Large intestine (tissue), 3 donors: ENCODE measurements around the gene GRIA1. TPM values are rescaled to one million over a fixed set of nuclear protein-coding genes. Genes with fewer than 3 reads are reported as not detected.

Source experiments
- DNase-seq, 2 donors: peaks; one replicate each; pipeline versions ENCODE4 v3.0.0 to v3.0.0-alpha.2; 2013
- H3K27ac ChIP-seq: one replicate; pipeline ENCODE4 v1.5.1; 2013; ENCODE audit warnings: low read length
- H3K27me3 ChIP-seq: 2 replicates; pipeline ENCODE4 v1.6.1; 2013; ENCODE audit warnings: low read length; ENCODE audit not compliant: control insufficient read depth, insufficient read depth
- H3K36me3 ChIP-seq: 2 replicates; pipeline ENCODE4 v1.6.1; 2013; ENCODE audit warnings: low read length; ENCODE audit not compliant: control insufficient read depth, insufficient read depth
- H3K4me1 ChIP-seq: one replicate; pipeline ENCODE4 v1.6.1; 2013; ENCODE audit warnings: low read length; ENCODE audit not compliant: control insufficient read depth, insufficient read depth
- H3K4me3 ChIP-seq: one replicate; pipeline ENCODE4 v1.5.1; 2013; ENCODE audit warnings: low read length
- H3K9me3 ChIP-seq: one replicate; pipeline ENCODE4 v1.6.1; 2013; ENCODE audit warnings: mild to moderate bottlenecking, low read depth, low read length, moderate library complexity; ENCODE audit not compliant: control insufficient read depth
- WGBS: methylation state at CpG from one replicate; pipeline ENCODE4 v1.1.5; 2013; ENCODE audit warnings: low lambda C conversion rate; ENCODE audit not compliant: insufficient coverage; 5-methylcytosine and 5-hydroxymethylcytosine counted together
- polyA plus RNA-seq: library from polyadenylated mRNA; unstranded; fragments of 120-200 nt; gene quantifications from one replicate; pipeline ENCODE4 v1.2.1, GENCODE V29; 2013

Gene GRIA1
- polyA plus RNA-seq, 1 donor: 0.93 TPM

DNA sequence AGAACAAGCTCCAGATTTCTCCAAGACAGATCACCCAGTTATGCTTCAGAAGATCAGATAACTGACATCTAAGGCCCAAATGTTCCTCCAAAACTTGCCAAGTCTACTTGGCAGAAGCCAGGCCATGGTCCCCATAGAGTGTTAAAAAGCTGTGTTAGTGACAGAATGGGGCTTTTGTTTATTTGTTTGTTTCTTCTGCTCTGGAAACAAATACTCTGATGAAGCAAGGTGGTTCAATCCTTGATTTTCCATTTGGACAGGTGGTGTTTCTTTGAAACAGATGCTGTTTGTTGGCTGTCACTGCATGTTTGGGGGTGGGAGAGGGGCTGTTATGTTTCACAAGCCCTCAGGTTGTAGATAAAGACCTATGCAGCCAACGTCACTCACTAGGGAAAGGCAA lies 284.2 kb downstream of the GRIA1 start:
- no peak overlapping the region for H3K27ac ChIP-seq
- no peak overlapping the region for H3K4me3 ChIP-seq
- DNase-seq: no peak
- WGBS: no CpG with 5 or more reads among the region's 1 CpG
- H3K36me3 ChIP-seq: no peaks in the 10 kb centered on the region
- no peaks in the 10 kb centered on the region for H3K4me1 ChIP-seq
- H3K27me3 ChIP-seq: no peaks in the 10 kb centered on the region
- H3K9me3 ChIP-seq: no peaks in the 10 kb centered on the region

DNA sequence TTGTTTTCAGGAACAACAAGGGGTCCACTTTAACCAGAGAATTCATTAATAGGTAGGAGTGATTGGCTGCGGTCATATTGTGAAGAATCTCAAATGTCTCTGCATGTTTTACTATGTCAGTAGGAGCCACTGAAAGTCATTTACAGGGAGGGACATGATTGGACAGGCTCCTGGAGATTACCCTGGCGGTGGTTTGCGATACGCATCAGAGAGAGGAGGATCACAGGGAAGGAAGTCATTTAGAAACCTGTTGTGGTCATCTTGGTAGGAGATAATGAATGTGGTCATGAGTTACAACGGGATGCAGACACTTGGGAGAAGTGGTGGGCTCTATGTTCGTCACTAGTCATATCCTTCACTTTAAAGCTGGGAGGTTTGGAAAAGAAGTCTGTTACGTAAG lies 285.5 kb downstream of the GRIA1 start:
- H3K4me3 ChIP-seq: no peak overlapping the region
- DNase-seq: no peak
- no CpG with 5 or more reads among the region's 7 CpGs for WGBS

DNA sequence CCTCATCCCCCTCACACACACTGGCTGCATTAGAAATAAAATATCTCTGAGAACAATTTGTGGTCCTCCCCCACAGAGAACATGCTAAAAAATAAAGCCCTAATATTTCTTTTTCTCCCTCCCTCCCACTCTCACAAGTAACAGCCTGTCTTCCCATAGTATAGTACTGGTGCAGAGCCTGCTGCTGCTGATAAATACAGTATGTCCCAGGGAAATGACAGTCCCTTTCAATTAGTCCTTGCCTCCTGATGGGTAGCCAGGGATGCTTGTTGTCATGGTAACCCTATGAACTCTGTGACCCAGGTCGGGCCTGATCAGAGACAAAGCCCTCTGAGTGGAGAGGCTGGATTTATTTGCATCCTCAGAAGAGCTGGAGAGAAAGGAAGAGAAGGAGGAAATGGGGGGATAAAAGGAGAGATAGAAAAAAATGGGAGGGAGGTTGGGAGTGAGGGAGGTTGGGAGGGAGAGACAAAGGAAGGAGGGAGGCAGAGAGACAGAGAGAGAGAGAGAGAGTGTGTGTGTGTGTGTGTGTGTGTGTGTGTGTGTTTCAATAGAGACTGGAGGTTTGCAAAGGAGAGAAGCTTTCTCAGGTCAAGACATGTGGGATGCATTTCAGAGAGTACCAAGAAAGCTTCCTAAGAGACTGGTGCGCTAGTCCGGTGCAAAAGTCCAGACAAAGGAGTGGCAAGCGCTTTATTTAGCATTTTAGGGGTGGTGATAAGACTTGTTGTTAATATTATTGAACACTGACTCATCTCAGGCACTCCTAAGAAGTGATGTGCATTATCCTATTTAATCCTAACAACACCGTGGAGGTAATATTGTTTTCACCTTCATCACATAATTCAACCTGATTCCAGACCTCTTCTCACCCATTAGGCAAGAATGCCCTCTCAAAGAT lies 287.5 kb downstream of the GRIA1 start:
- Histone ChIP-seq H3K9me3 (no peaks in the 10 kb centered on the region), H3K27me3 (no peaks in the 10 kb centered on the region), H3K4me1 (no peaks in the 10 kb centered on the region), H3K27ac (no peak overlapping the region), H3K4me3 (no peak overlapping the region), H3K36me3 (no peaks in the 10 kb centered on the region)
- WGBS: no CpG with 5 or more reads among the region's 5 CpGs
- DNase-seq: no peak

More for the DNA sequence above, 285.5 kb downstream of the GRIA1 start:
- Histone ChIP-seq H3K27ac (no peak overlapping the region), H3K4me1 (no peaks in the 10 kb centered on the region), H3K36me3 (no peaks in the 10 kb centered on the region), H3K9me3 (no peaks in the 10 kb centered on the region), H3K27me3 (no peaks in the 10 kb centered on the region)

DNA sequence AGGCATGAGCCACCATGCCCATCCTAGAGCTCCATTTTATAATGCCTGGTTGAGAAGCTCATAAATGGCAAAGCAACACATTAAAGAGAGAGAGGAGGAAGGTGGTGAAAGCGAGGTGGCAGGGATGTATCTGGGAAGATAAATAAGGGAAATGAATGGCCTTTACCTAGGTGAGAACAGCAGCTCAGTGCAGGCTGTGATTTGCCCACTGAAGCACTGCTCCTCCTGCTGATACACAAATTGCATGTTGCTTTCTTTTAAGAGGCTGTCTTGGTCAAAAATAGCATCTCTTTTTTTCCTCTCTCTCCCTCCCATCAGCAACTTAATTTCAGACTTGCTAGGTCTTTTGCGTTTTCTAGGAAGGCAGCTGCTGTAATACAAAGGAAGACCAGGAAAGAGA lies 289.4 kb downstream of the GRIA1 start:
- Histone ChIP-seq H3K27me3 (no peaks in the 10 kb centered on the region), H3K4me3 (no peak overlapping the region), H3K27ac (no peak overlapping the region), H3K9me3 (no peaks in the 10 kb centered on the region), H3K4me1 (no peaks in the 10 kb centered on the region), H3K36me3 (no peaks in the 10 kb centered on the region)
- no peak for DNase-seq
- 75% methylated on average over 2 of the region's 2 CpGs for WGBS

DNA sequence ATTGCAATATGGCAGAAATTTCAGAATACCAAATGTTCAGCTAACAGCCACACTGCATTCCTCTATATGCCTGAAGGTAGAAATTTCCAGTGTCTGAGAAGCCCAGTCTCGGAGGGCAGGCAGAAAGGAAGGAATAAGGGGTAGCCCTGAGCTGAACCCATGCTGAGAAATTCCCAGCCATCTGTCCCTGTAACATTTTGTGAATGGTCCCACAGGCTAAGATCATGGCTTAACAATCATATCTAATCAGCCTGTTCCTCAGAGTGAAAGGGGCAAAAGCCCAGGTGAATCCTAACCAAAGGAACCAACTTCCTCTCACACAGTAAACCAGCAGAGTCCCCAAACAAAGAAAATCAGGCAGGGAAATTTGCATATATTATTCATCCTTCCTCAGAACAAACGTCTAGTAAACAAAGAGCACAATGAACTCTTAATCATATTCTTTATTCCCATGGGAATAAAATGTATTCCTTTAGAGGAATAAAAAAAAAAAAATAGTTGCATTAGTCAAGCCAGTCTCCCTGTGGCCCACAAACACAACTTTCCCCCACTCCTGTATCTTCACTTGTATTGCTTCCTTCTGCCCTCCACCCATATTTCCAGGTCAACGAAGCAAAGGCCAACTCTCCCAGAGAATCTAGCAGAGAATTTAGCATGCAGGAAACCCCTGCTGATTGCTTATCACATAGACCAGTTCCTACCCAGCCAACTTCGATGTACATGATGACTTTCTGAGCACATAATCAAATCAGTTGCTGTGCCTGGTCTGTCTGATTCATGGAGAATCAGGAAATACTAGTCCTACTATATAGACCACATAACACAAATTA lies 290.6 kb downstream of the GRIA1 start:
- Histone ChIP-seq H3K27ac (no peak overlapping the region), H3K27me3 (no peaks in the 10 kb centered on the region), H3K4me1 (no peaks in the 10 kb centered on the region), H3K36me3 (no peaks in the 10 kb centered on the region), H3K4me3 (no peak overlapping the region), H3K9me3 (no peaks in the 10 kb centered on the region)
- DNase-seq: no peak
- WGBS: 29% methylated on average over 1 of the region's 4 CpGs

DNA sequence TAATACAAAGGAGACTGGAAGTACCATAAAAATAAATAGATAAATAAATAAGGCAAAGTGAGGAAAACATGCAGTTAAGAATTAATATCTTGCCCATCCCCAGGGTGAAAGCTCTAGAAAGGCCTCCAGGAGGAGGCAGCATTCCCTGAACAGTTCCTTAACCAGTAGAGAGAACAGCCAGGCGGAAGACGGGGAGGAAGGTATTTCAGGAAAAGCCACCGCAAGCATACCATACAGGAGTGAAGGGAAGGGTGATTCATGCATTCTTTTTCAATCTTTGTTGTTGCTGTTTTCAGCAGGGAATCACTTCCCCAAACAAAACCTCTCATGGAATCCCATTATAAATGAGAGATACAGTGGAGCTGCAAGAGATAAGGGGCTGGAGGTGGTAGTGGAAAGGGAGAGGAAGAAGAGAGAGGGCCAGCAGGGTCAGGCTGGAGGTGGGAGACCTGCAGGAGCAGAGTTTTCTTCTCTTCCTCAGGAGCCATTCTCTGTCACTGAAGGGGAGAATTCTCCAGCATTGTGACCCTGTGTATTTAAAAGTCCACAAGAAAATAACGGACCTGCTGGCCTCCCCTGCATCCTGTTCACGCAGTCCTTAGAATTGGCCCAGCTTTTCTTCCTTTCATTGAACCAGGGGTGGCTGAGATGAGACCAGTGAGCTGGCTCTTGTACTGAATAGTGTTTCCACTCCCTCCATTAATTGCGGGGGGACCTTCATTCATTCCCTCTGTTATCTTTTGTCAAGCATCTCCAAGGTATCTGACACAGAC lies 292.3 kb downstream of the GRIA1 start:
- DNase-seq: no peak
- no CpG with 5 or more reads among the region's 6 CpGs for WGBS
- H3K36me3 ChIP-seq: no peaks in the 10 kb centered on the region
- H3K27me3 ChIP-seq: no peaks in the 10 kb centered on the region
- no peak overlapping the region for H3K4me3 ChIP-seq
- no peaks in the 10 kb centered on the region for H3K4me1 ChIP-seq
- H3K9me3 ChIP-seq: no peaks in the 10 kb centered on the region
- H3K27ac ChIP-seq: no peak overlapping the region

DNA sequence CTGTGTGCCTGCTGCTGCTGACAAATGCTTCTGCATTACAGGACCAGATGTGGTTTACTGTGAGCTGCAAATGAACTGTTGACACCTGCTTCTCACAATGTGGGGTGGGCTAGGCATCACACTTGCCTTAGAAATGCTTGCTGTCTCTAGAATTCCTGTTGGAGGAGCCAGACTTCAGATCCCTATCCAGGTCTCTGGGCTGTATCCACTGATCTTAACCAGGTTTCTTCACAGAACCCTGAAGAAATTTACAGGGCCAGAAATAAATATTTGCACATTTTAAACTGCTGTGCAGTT lies 292.8 kb downstream of the GRIA1 start:
- no peak overlapping the region for H3K27ac ChIP-seq
- no peak for DNase-seq
- H3K9me3 ChIP-seq: no peaks in the 10 kb centered on the region
- H3K4me3 ChIP-seq: no peak overlapping the region
- H3K27me3 ChIP-seq: no peaks in the 10 kb centered on the region
- no peaks in the 10 kb centered on the region for H3K4me1 ChIP-seq
- H3K36me3 ChIP-seq: no peaks in the 10 kb centered on the region

DNA sequence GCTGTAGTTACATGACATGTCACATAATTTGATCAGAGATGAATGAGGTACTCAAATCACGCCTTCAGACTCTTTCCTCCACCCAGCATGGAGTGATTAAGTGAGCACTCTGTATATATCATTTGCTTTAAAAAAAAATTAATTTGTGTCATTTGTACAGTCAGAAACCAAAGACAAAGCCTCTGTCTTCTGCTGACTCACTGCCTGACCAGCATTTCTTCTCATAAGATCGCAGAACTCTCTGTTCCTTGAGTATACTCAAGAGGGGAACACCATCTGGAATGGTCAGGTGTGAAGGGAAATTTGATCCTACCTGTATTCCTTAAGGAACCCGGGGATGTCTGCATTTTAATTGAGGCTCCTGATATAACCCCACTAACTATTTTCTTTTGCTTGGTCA lies 293.8 kb downstream of the GRIA1 start:
- Histone ChIP-seq H3K27ac (no peak overlapping the region), H3K27me3 (no peaks in the 10 kb centered on the region), H3K4me3 (no peak overlapping the region), H3K36me3 (no peaks in the 10 kb centered on the region), H3K9me3 (no peaks in the 10 kb centered on the region), H3K4me1 (no peaks in the 10 kb centered on the region)
- no peak for DNase-seq
- 63% methylated on average over 1 of the region's 3 CpGs for WGBS

DNA sequence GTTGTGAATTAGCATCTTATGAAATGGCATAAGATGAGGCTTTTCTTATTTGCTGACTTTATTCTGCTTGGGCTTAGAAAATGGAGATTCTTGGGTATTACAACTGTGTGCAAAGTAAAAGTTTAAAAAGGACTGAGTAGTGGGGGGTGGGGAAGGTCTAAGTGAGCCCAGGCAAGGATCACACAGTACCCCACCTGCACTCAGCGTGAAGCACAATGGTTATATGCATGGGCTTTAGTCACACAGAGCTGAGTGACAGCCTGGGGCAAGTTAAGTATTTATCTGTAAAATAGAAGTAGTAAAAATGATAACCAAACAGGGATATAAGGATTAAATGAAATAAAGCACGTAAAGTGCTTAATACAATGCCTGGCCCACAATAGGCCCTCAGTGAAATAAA lies 300.9 kb downstream of the GRIA1 start:
- Histone ChIP-seq H3K36me3 (no peaks in the 10 kb centered on the region), H3K4me1 (no peaks in the 10 kb centered on the region), H3K9me3 (no peaks in the 10 kb centered on the region), H3K27me3 (no peaks in the 10 kb centered on the region), H3K27ac (no peak overlapping the region), H3K4me3 (no peak overlapping the region)
- WGBS: 100% methylated on average over 1 of the region's 2 CpGs
- no peak for DNase-seq

DNA sequence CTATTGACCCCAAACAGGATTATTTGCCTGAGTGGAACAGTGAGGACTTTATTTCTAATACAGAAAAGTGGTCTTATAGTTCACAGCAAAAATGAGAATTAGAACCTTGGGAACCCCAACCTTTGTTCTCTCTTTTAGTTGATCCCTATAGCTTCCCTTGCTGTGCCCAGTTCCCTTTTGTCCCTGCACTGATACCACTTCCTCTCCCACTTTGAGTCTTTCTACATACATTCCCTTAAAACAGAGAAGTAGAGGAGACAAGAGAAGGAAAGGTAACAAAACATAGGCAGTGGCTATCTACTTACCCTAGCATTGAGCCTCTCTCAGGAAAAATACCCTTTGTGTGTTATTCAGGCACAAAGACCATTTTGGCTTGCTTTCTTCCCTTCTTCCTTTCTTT lies 301.8 kb downstream of the GRIA1 start:
- DNase-seq: no peak
- no peak overlapping the region for H3K27ac ChIP-seq
- H3K9me3 ChIP-seq: no peaks in the 10 kb centered on the region

More for the DNA sequence above, 301.8 kb downstream of the GRIA1 start:
- Histone ChIP-seq H3K27me3 (no peaks in the 10 kb centered on the region), H3K36me3 (no peaks in the 10 kb centered on the region), H3K4me1 (no peaks in the 10 kb centered on the region), H3K4me3 (no peak overlapping the region)
